ENCODE data around the gene MGAT3. TPM values are rescaled to one million over a fixed set of nuclear protein-coding genes. Genes with fewer than 3 reads are reported as not detected.
A peak's percentile ranks its signal among the peaks of the same experiment; 100 is the strongest.

The MGAT3 gene
- total RNA-seq, 2 experiments from 2014 or later, result 16.3 to 44.3 TPM

- CTCF ChIA-PET (ENCODE audit: unreplicated experiment), result no interaction called here
- Histone ChIP-seq H3K4me3 (ENCODE audit: low read depth, low read length, poor library complexity, severe bottlenecking) (peak overlapping the region; percentile 74), H3K4me1 (ENCODE audit: insufficient read depth, low read length, poor library complexity, severe bottlenecking) (peaks cover 78% of the 10 kb centered on the region), H3K79me2 (ENCODE audit: insufficient read depth, low read depth, low read length) (peaks cover 54% of the 10 kb centered on the region), H3K9me2 (ENCODE audit: insufficient read depth, low read length) (no peaks in the 10 kb centered on the region), H3K4me2 (ENCODE audit: low read length) (peak overlapping the region; percentile 75), H4K20me1 (ENCODE audit: insufficient read depth, low read length) (no peaks in the 10 kb centered on the region), H3K36me3 (ENCODE audit: insufficient read depth, low read length) (peaks cover 33% of the 10 kb centered on the region), H3K9me3 (ENCODE audit: low read length) (no peaks in the 10 kb centered on the region), H3K27ac (ENCODE audit: low read depth, low read length, poor library complexity, severe bottlenecking) (peak overlapping the region; percentile 96), H2AFZ (ENCODE audit: low read length) (no peak overlapping the region)
- no peak for TF ChIP-seq EZH2phosphoT487 (IDR thresholded peaks at IDR 0.05; ENCODE audit: borderline replicate concordance, low read depth, low read length)
- TF ChIP-seq, protein P1, sequence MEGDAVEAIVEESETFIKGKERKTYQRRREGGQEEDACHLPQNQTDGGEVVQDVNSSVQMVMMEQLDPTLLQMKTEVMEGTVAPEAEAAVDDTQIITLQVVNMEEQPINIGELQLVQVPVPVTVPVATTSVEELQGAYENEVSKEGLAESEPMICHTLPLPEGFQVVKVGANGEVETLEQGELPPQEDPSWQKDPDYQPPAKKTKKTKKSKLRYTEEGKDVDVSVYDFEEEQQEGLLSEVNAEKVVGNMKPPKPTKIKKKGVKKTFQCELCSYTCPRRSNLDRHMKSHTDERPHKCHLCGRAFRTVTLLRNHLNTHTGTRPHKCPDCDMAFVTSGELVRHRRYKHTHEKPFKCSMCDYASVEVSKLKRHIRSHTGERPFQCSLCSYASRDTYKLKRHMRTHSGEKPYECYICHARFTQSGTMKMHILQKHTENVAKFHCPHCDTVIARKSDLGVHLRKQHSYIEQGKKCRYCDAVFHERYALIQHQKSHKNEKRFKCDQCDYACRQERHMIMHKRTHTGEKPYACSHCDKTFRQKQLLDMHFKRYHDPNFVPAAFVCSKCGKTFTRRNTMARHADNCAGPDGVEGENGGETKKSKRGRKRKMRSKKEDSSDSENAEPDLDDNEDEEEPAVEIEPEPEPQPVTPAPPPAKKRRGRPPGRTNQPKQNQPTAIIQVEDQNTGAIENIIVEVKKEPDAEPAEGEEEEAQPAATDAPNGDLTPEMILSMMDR (conservative IDR thresholded peaks at IDR 0.05; ENCODE audit: low read length), result no peak
- BruUV-seq (replicated peaks), result no TSS peak
- POLR2A ChIA-PET, result no interaction called here
- intact Hi-C loops (cut with micrococcal nuclease; ENCODE audit: unreplicated experiment), result no loop called here
- DNase-seq (ENCODE audit: low spot score), result no peak
These were observed 6.4 kb upstream of the MGAT3 start for GRCh38 chr22:39450258-39450955.

DNA sequence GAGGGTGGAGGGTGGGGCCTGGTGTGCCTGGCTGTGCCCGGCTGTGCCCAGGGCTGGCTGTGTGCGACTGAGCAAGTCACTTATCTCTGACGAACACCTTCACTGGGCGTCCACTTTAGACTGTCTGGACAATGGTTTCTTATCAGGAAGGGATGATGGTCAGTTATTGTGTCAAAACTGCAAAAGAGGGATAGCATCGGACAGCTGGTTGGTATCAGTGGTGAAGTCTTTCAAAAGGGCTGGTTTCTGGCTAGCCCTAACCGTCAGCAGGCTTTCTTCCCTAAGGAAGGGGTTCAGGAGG, 4.1 kb upstream of the MGAT3 start:
- Histone ChIP-seq H3K4me2 (ENCODE audit: low read length) (peak overlapping the region; percentile 70), H3K79me2 (ENCODE audit: insufficient read depth, low read depth, low read length) (peaks cover 62% of the 10 kb centered on the region), H3K9me2 (ENCODE audit: insufficient read depth, low read length) (no peaks in the 10 kb centered on the region), H2AFZ (ENCODE audit: low read length) (no peak overlapping the region), H4K20me1 (ENCODE audit: insufficient read depth, low read length) (no peaks in the 10 kb centered on the region), H3K9me3 (ENCODE audit: low read length) (no peaks in the 10 kb centered on the region), H3K4me1 (ENCODE audit: insufficient read depth, low read length, poor library complexity, severe bottlenecking) (peaks cover 70% of the 10 kb centered on the region), H3K36me3 (ENCODE audit: insufficient read depth, low read length) (peaks cover 47% of the 10 kb centered on the region), H3K27ac (ENCODE audit: low read depth, low read length, poor library complexity, severe bottlenecking) (peak overlapping the region; percentile 62), H3K4me3 (ENCODE audit: low read depth, low read length, poor library complexity, severe bottlenecking) (peak overlapping the region; percentile 30)
- CTCF ChIA-PET (ENCODE audit: unreplicated experiment), result interaction anchor here (1.2 kb wide), 1 partner anchor 9 kb away, joined by 4 read pairs; no protein-coding TSS in a partner anchor
- no peak for TF ChIP-seq EZH2phosphoT487 (IDR thresholded peaks at IDR 0.05; ENCODE audit: borderline replicate concordance, low read depth, low read length)
- TF ChIP-seq, protein P1 (conservative IDR thresholded peaks at IDR 0.05; ENCODE audit: low read length), result no peak
- no peak for DNase-seq (ENCODE audit: low spot score)
- intact Hi-C loops (cut with micrococcal nuclease; ENCODE audit: unreplicated experiment), result no loop called here
- no TSS peak for BruUV-seq (replicated peaks)
- POLR2A ChIA-PET, result interaction anchor here (0.6 kb wide), 2 partner anchors 103 to 386 kb away, joined by 3 to 5 read pairs; partner anchors contain the start of gene SYNGR1

- no TSS peak for BruUV-seq (replicated peaks)
- intact Hi-C loops (cut with micrococcal nuclease; ENCODE audit: unreplicated experiment), result no loop called here
- POLR2A ChIA-PET, result interaction anchor here (1.5 kb wide), 1 partner anchor 11 kb away, joined by 3 read pairs; no protein-coding TSS in a partner anchor
These were observed 2.9 kb upstream of the MGAT3 start for GRCh38 chr22:39453765-39454378.

More at GRCh38 chr22:39453765-39454378, 2.9 kb upstream of the MGAT3 start:
- Histone ChIP-seq H3K4me2 (ENCODE audit: low read length) (peak overlapping the region; percentile 70; the same call in 1 of the 2 replicates), H3K36me3 (ENCODE audit: insufficient read depth, low read length) (peaks cover 47% of the 10 kb centered on the region), H3K9me2 (ENCODE audit: insufficient read depth, low read length) (no peaks in the 10 kb centered on the region), H3K4me1 (ENCODE audit: insufficient read depth, low read length, poor library complexity, severe bottlenecking) (peaks cover 68% of the 10 kb centered on the region), H3K9me3 (ENCODE audit: low read length) (no peaks in the 10 kb centered on the region), H3K4me3 (ENCODE audit: low read depth, low read length, poor library complexity, severe bottlenecking) (no peak overlapping the region), H4K20me1 (ENCODE audit: insufficient read depth, low read length) (no peaks in the 10 kb centered on the region), H2AFZ (ENCODE audit: low read length) (no peak overlapping the region), H3K79me2 (ENCODE audit: insufficient read depth, low read depth, low read length) (peaks cover 61% of the 10 kb centered on the region), H3K27ac (ENCODE audit: low read depth, low read length, poor library complexity, severe bottlenecking) (no peak overlapping the region)
- TF ChIP-seq EZH2phosphoT487 (IDR thresholded peaks at IDR 0.05; ENCODE audit: borderline replicate concordance, low read depth, low read length), result no peak
- TF ChIP-seq, protein P1 (conservative IDR thresholded peaks at IDR 0.05; ENCODE audit: low read length), result no peak
- DNase-seq (ENCODE audit: low spot score), result no peak
- CTCF ChIA-PET (ENCODE audit: unreplicated experiment), result no interaction called here

Measured in OCI-LY7 (cell line).